ENCODE data around the gene GLI2.

DNA sequence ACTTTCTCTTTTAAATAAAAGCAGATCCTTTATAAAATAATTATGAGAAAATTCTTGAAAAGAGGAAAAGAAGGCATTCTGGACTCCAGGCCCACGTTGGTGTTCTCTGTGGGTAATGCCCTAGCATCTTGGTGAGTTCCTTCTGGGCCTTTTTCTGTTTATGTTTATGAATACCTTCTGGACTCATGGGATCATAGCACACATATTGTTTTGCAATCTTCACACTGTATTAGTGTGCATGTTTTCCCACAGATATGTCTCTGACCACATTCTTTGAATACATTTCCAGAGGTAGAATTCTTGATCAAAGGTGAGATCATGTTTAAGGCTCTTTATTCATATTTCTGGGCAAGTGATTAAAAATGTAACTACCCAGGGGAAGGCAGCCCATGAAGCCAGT lies 15.9 kb downstream of the GLI2 start:
- TF ChIP-seq CTCF (IDR thresholded peaks at IDR 0.05; ENCODE audit: insufficient read depth, low read depth, low read length) = no peak
- no peak for TF ChIP-seq EZH2 (IDR thresholded peaks at IDR 0.05; ENCODE audit: insufficient read depth, low read length)

Measured in astrocyte (in vitro differentiated cells and primary cell).